AG04449 (cell line): ENCODE results near the gene MSH2.
"Not testable (repeated sequence)": the region's sequence is repeated elsewhere in the genome, so short reads cannot be mapped to it uniquely, and the experiment has no call there.

Experiments
- CTCF ChIA-PET: fragments of 350-600 bp; formaldehyde crosslinking; extraction: SDS; loops from one replicate; lab custom pipeline; 2021; ENCODE audit warnings: antibody characterized with exemption; lab: Yijun Ruan, JAX
- POLR2A ChIA-PET: fragments of 400-600, 350-600 bp; formaldehyde crosslinking; extraction: SDS; loops from one replicate; lab custom pipeline; 2020; ENCODE audit warnings: antibody characterized with exemption, inconsistent platforms; lab: Yijun Ruan, JAX
- DNase-seq: peaks from one replicate; pipeline ENCODE4 v3.0.0-alpha.2; 2010; ENCODE audit warnings: low read depth, low spot score
- H3K4me3 ChIP-seq: 2 replicates; pipeline ENCODE4 v1.5.1; 2011; ENCODE audit warnings: low read depth, mild to moderate bottlenecking, control low read depth, low read length
- CTCF ChIP-seq: IDR thresholded peaks from one replicate; pipeline ENCODE4 v1.5.1; 2011; ENCODE audit warnings: mild to moderate bottlenecking, moderate library complexity, low read length, control low read depth, inconsistent platforms; ENCODE audit not compliant: insufficient read depth; ENCODE audit errors: missing control alignments

The MSH2 gene

GRCh38 chr2:47499621-47500309, 96.8 kb downstream of the MSH2 start:
- ChIA-PET CTCF (no interaction called here), POLR2A (no interaction called here)
- no peak for TF ChIP-seq CTCF

GRCh38 chr2:47501374-47502200, 98.6 kb downstream of the MSH2 start:
- DNase-seq, result no peak
- ChIA-PET CTCF (interaction anchor here (1.0 to 1.1 kb wide), 2 partner anchors 11 to 64 kb away, joined by 3 read pairs; no protein-coding TSS in a partner anchor), POLR2A (no interaction called here)
- TF ChIP-seq CTCF, result no peak
- no peak overlapping the region for H3K4me3 ChIP-seq

More at GRCh38 chr2:47499621-47500309, 96.8 kb downstream of the MSH2 start:
- H3K4me3 ChIP-seq, result no peak overlapping the region
- DNase-seq, result no peak

- DNase-seq, POLR2A ChIA-PET, H3K4me3 ChIP-seq, CTCF ChIA-PET: not testable (repeated sequence)
Observed at GRCh38 chr2:47502498-47502897, 99.5 kb downstream of the MSH2 start.

- H3K4me3 ChIP-seq, result no peak overlapping the region
- no peak for TF ChIP-seq CTCF
- CTCF ChIA-PET, result no interaction called here
- POLR2A ChIA-PET, result no interaction called here
- DNase-seq, result no peak
Observed at GRCh38 chr2:47503481-47504070, 100.6 kb downstream of the MSH2 start.

- no peak for DNase-seq
- CTCF ChIA-PET, result no interaction called here
- no peak overlapping the region for H3K4me3 ChIP-seq
- TF ChIP-seq CTCF, result no peak
- POLR2A ChIA-PET, result no interaction called here
Observed at GRCh38 chr2:47504174-47504810, 101.3 kb downstream of the MSH2 start.

- ChIA-PET POLR2A (no interaction called here), CTCF (no interaction called here)
- H3K4me3 ChIP-seq, result no peak overlapping the region
- no peak for DNase-seq
- no peak for TF ChIP-seq CTCF
Observed at GRCh38 chr2:47506024-47506423, 103.1 kb downstream of the MSH2 start.
